Ishikawa (cell line): Measurements from ENCODE around the gene DEPDC7.

Experiments
- EP300 ChIP-seq: IDR thresholded peaks from 2 replicates; pipeline ENCODE4 v1.6.1; 2012; ENCODE audit warnings: borderline replicate concordance
- FOXM1 ChIP-seq: IDR thresholded peaks from 2 replicates; pipeline ENCODE4 v1.6.1; 2012; ENCODE audit warnings: low read depth, borderline replicate concordance
- RAD21 ChIP-seq: IDR thresholded peaks from 2 replicates; pipeline ENCODE4 v1.6.1; 2012; ENCODE audit warnings: low read depth
- REST ChIP-seq: IDR thresholded peaks from 2 replicates; pipeline ENCODE4 v1.6.1; 2012; ENCODE audit warnings: low read depth, mild to moderate bottlenecking
- TAF1 ChIP-seq: IDR thresholded peaks from 2 replicates; pipeline ENCODE4 v1.6.1; 2012; ENCODE audit warnings: low read depth, mild to moderate bottlenecking
- YY1 ChIP-seq: IDR thresholded peaks from 2 replicates; pipeline ENCODE4 v1.6.1; 2012; ENCODE audit warnings: low read depth
- ZBTB7A ChIP-seq: IDR thresholded peaks from 2 replicates; pipeline ENCODE4 v1.6.1; 2012; ENCODE audit warnings: low read depth

DNA sequence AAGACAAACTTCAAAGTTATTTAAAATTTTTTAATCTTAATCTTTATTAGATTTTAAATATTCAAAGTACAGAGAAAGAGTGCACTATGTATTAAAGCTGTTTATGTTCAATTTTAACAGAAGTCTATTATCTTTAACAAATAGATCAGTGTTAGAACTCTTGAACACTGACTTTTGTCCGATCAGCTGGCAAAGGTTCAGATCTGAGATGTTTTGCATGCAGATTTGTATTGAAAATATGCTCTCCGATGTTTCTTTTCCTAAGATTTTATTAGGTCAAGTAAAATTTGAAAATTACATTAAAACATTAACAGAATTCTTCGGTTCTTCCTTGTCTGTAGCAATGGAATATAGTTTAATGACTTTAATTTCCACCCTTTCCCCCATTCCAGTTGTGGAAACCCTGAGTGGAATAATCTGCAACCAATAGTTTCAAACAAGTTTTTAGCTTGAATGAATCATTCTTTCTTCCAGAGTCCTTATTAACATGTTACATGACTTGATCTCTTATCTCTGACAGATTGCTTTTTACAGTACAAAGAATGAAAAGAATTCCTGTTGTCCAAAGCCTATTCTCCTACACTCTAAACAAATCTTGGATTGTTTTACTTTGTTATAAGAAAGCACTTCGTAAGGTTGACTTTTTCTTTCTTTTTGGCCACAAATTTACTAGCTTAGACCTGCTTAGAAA is 12.3 kb downstream of the DEPDC7 start:
- no peak for TF ChIP-seq REST
- TF ChIP-seq TAF1, result no peak
- TF ChIP-seq YY1, result no peak
- no peak for TF ChIP-seq FOXM1
- TF ChIP-seq RAD21, result no peak
- no peak for TF ChIP-seq ZBTB7A
- no peak for TF ChIP-seq EP300
